ENCODE data around the gene SLC26A6. TPM values are rescaled to one million over a fixed set of nuclear protein-coding genes. Genes with fewer than 3 reads are reported as not detected.

The SLC26A6 gene
- polyA plus RNA-seq, 5 donors, result 11.5 to 17.7 (median 16.7) TPM

Other genes starting within 250 kb of the SLC26A6 start
- gene PLXNB1, start 205.4 kb downstream of the SLC26A6 start, polyA plus RNA-seq (ENCODE audit: insufficient read depth in 1 of 5, insufficient read length in 5 of 5, low replicate concordance in 1 of 5), result 100 to 1,000 TPM in 3 of 5 donors, 10 to 100 TPM in 2; 77.3 to 119 (median 107) TPM
- gene CCDC51, start 195.3 kb downstream of the SLC26A6 start, polyA plus RNA-seq (ENCODE audit: insufficient read depth in 1 of 5, insufficient read length in 5 of 5, low replicate concordance in 1 of 5), result 10 to 100 TPM; 14.3 to 16.4 (median 14.7) TPM
- gene TMA7, start 195.2 kb downstream of the SLC26A6 start, polyA plus RNA-seq (ENCODE audit: insufficient read depth in 1 of 5, insufficient read length in 5 of 5, low replicate concordance in 1 of 5), result 100 to 1,000 TPM; 254 to 310 (median 266) TPM
- gene ATRIP, start 188.7 kb downstream of the SLC26A6 start, polyA plus RNA-seq (ENCODE audit: insufficient read depth in 1 of 5, insufficient read length in 5 of 5, low replicate concordance in 1 of 5), result 10 to 100 TPM; 10.7 to 14.0 (median 12.8) TPM
- 100 to 1,000 TPM in 3 of 5 donors, 10 to 100 TPM in 2; 88.9 to 126 (median 102) TPM for gene SHISA5, start 131.3 kb downstream of the SLC26A6 start, polyA plus RNA-seq (ENCODE audit: insufficient read depth in 1 of 5, insufficient read length in 5 of 5, low replicate concordance in 1 of 5)
- gene PFKFB4, start 78.7 kb downstream of the SLC26A6 start, polyA plus RNA-seq (ENCODE audit: insufficient read depth in 1 of 5, insufficient read length in 5 of 5, low replicate concordance in 1 of 5), result 10 to 100 TPM in 1 of 5 donors, 1 to 10 TPM in 4; 5.5 to 10.9 (median 7.5) TPM
- gene UCN2, start 71.7 kb downstream of the SLC26A6 start, polyA plus RNA-seq (ENCODE audit: insufficient read depth in 1 of 5, insufficient read length in 5 of 5, low replicate concordance in 1 of 5), result under 1 TPM in 3 of 5 donors, not detected in 2; 0.17 to 0.33 (median 0.22) TPM
- gene COL7A1, start 40.1 kb downstream of the SLC26A6 start, polyA plus RNA-seq (ENCODE audit: insufficient read depth in 1 of 5, insufficient read length in 5 of 5, low replicate concordance in 1 of 5), result 10 to 100 TPM in 2 of 5 donors, 1 to 10 TPM in 3; 4.4 to 12.9 (median 9.3) TPM
- 100 to 1,000 TPM; 141 to 169 (median 147) TPM for gene UQCRC1, start 25.8 kb downstream of the SLC26A6 start, polyA plus RNA-seq (ENCODE audit: insufficient read depth in 1 of 5, insufficient read length in 5 of 5, low replicate concordance in 1 of 5)
- under 1 TPM in 1 of 5 donors, not detected in 4; 0.24 TPM for gene TMEM89, start 13.7 kb downstream of the SLC26A6 start, polyA plus RNA-seq (ENCODE audit: insufficient read depth in 1 of 5, insufficient read length in 5 of 5, low replicate concordance in 1 of 5)
- gene CELSR3, start 27.4 kb upstream of the SLC26A6 start, polyA plus RNA-seq (ENCODE audit: insufficient read depth in 1 of 5, insufficient read length in 5 of 5, low replicate concordance in 1 of 5), result 1 to 10 TPM in 1 of 5 donors, under 1 TPM in 4; 0.56 to 1.5 (median 0.99) TPM
- 10 to 100 TPM; 13.0 to 21.2 (median 18.4) TPM for gene NCKIPSD, start 50.5 kb upstream of the SLC26A6 start, polyA plus RNA-seq (ENCODE audit: insufficient read depth in 1 of 5, insufficient read length in 5 of 5, low replicate concordance in 1 of 5)
- gene IP6K2, start 81.8 kb upstream of the SLC26A6 start, polyA plus RNA-seq (ENCODE audit: insufficient read depth in 1 of 5, insufficient read length in 5 of 5, low replicate concordance in 1 of 5), result 100 to 1,000 TPM; 204 to 224 (median 221) TPM
- 10 to 100 TPM; 25.7 to 36.9 (median 32.5) TPM for gene PRKAR2A, start 212.4 kb upstream of the SLC26A6 start, polyA plus RNA-seq (ENCODE audit: insufficient read depth in 1 of 5, insufficient read length in 5 of 5, low replicate concordance in 1 of 5)